Measurements from ENCODE around the gene SDK2. TPM values are rescaled to one million over a fixed set of nuclear protein-coding genes. Genes with fewer than 3 reads are reported as not detected.

The SDK2 gene
- total RNA-seq, 2 experiments from 2014 or later = 2.4 to 2.5 TPM

- CTCF ChIA-PET = no interaction called here
- DNase-seq = no peak
- Mint-ChIP-seq H3K4me1 (no peaks in the 10 kb centered on the region), H3K9me3 (no peaks in the 10 kb centered on the region), H3K27me3 (no peaks in the 10 kb centered on the region), H3K4me3 (no peak overlapping the region), H3K27ac (no peak overlapping the region), H3K36me3 (ENCODE audit: low read depth) (no peaks in the 10 kb centered on the region)
- POLR2A ChIA-PET = no interaction called here
Observed at GRCh38 chr17:73436954-73437353, 207.3 kb downstream of the SDK2 start.

- POLR2A ChIA-PET = no interaction called here
- H3K27me3 Mint-ChIP-seq = no peaks in the 10 kb centered on the region
- no peak overlapping the region for H3K27ac Mint-ChIP-seq
- DNase-seq = no peak
- CTCF ChIA-PET = no interaction called here
- H3K4me3 Mint-ChIP-seq = no peak overlapping the region
- H3K4me1 Mint-ChIP-seq = peaks cover 8% of the 10 kb centered on the region
- H3K9me3 Mint-ChIP-seq = no peaks in the 10 kb centered on the region
- H3K36me3 Mint-ChIP-seq (ENCODE audit: low read depth) = no peaks in the 10 kb centered on the region
Observed at GRCh38 chr17:73435412-73435811, 208.8 kb downstream of the SDK2 start.

- Mint-ChIP-seq H3K9me3 (no peaks in the 10 kb centered on the region), H3K36me3 (ENCODE audit: low read depth) (no peaks in the 10 kb centered on the region), H3K4me3 (no peak overlapping the region), H3K4me1 (peaks cover 14% of the 10 kb centered on the region), H3K27ac (no peak overlapping the region), H3K27me3 (no peaks in the 10 kb centered on the region)
- ChIA-PET POLR2A (no interaction called here), CTCF (interaction anchor here (0.5 kb wide), 1 partner anchor 186 kb away, joined by 3 read pairs; no protein-coding TSS in a partner anchor)
- DNase-seq = no peak
Observed at GRCh38 chr17:73434154-73434553, 210.1 kb downstream of the SDK2 start.

DNA sequence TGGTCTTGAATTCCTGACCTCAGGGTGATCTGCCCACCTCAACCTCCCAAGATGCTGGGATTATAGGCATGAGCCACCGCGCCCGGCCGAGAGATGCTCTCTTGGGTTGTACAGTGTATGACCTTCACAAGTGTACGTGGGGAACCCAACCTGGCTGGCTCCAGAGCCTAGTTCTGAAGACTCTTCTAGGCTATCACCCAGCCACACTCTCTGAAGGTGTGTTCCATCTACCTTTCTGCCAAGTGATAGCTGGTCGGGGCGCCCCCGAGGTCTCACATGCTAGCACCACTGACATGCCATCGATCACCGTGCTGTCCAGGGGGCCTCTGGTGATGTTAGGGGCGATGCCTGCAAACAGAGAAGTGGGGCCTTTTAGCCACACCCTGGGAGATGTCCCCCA is 210.7 kb downstream of the SDK2 start:
- Mint-ChIP-seq H3K4me3 (no peak overlapping the region), H3K27ac (no peak overlapping the region), H3K4me1 (peaks cover 14% of the 10 kb centered on the region), H3K36me3 (ENCODE audit: low read depth) (no peaks in the 10 kb centered on the region), H3K27me3 (no peaks in the 10 kb centered on the region), H3K9me3 (no peaks in the 10 kb centered on the region)
- ChIA-PET CTCF (no interaction called here), POLR2A (no interaction called here)
- no peak for DNase-seq

DNA sequence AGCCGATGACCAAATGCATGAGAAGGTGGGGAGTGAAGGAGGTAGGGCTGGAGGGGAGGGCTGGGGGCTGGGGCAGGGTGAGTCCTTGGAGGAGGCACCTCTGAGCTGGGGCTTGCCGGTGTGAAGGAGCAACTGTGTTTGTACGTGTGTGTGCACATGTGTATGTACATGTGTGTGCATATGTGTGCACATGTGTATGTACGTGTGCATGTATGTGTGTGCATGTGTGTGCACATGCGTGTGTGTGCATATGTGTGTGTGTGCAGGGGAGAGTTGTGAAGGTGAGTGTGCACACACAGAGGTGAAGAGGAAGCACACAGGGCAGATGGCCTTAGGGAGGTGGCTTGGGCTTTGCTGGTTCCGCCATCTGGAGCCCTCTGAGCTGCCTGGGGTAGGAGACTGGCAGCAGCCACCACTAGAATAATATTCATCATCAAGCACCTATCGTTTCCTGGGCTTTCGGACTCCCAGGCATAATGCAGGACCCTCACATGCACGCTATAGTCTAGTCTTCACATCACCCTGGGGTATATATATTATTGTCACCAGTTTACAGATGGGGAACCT is 211.5 kb downstream of the SDK2 start:
- DNase-seq = no peak
- Mint-ChIP-seq H3K4me1 (peaks cover 14% of the 10 kb centered on the region), H3K4me3 (no peak overlapping the region), H3K27ac (no peak overlapping the region), H3K9me3 (no peaks in the 10 kb centered on the region), H3K36me3 (ENCODE audit: low read depth) (no peaks in the 10 kb centered on the region), H3K27me3 (peaks cover 2% of the 10 kb centered on the region)
- ChIA-PET CTCF (no interaction called here), POLR2A (no interaction called here)

DNA sequence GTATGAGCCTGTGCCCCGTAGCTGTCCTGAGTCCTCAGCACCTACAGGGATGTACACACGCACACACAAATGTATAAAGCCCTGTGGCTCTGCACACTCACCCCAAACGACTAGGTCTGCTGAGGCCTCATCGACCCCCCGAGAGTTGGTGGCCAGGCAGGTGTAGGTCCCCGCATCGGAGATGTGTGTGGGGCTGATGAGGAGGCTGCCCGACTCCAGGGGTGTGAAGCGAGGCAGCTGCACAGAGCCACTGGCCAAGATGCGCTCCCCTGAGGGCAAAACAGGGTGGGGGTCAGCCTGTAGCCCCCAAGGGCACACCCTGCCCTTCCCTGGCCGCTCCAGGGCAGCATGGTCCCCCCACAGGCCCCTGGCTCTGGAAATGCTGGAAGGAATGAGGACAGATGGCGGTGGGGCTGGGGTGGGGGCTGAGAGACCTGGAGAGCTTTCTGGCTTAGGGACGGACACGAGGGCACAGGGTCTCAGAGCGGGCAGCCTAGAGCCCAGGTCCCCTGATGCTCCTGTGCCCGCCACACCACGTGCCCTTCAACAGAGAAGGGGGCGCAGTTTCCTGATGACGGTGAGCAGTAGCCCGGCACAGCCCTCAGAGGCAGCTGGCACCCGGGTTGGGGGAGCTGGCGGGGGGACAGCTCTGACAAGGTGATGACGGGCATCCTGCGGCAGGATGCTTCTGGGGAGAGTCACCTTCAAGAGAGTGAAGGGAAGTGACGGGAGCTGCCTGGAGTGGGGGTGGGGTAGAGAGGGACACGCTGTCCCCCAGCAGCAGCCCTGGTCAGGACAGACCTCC is 212.6 kb downstream of the SDK2 start:
- ChIA-PET POLR2A (no interaction called here), CTCF (interaction anchor here (1.2 to 4.7 kb wide), 6 partner anchors 7 to 278 kb away, joined by 3 to 54 read pairs (median 6); no protein-coding TSS in a partner anchor)
- DNase-seq = no peak
- peaks cover 5% of the 10 kb centered on the region for H3K27me3 Mint-ChIP-seq
- H3K9me3 Mint-ChIP-seq = no peaks in the 10 kb centered on the region
- H3K4me1 Mint-ChIP-seq = peaks cover 14% of the 10 kb centered on the region
- H3K27ac Mint-ChIP-seq = no peak overlapping the region
- no peak overlapping the region for H3K4me3 Mint-ChIP-seq
- no peaks in the 10 kb centered on the region for H3K36me3 Mint-ChIP-seq (ENCODE audit: low read depth)

GRCh38 chr17:73430848-73431247 is 213.4 kb downstream of the SDK2 start:
- H3K9me3 Mint-ChIP-seq = no peaks in the 10 kb centered on the region
- no peaks in the 10 kb centered on the region for H3K36me3 Mint-ChIP-seq (ENCODE audit: low read depth)
- peak; percentile 27 for DNase-seq
- peaks cover 5% of the 10 kb centered on the region for H3K27me3 Mint-ChIP-seq
- ChIA-PET CTCF (interaction anchor here (1.2 to 4.7 kb wide), 8 partner anchors 8 to 769 kb away, joined by 3 to 54 read pairs (median 6); no protein-coding TSS in a partner anchor), POLR2A (no interaction called here)
- no peak overlapping the region for H3K27ac Mint-ChIP-seq
- peaks cover 14% of the 10 kb centered on the region for H3K4me1 Mint-ChIP-seq
- H3K4me3 Mint-ChIP-seq = no peak overlapping the region

DNA sequence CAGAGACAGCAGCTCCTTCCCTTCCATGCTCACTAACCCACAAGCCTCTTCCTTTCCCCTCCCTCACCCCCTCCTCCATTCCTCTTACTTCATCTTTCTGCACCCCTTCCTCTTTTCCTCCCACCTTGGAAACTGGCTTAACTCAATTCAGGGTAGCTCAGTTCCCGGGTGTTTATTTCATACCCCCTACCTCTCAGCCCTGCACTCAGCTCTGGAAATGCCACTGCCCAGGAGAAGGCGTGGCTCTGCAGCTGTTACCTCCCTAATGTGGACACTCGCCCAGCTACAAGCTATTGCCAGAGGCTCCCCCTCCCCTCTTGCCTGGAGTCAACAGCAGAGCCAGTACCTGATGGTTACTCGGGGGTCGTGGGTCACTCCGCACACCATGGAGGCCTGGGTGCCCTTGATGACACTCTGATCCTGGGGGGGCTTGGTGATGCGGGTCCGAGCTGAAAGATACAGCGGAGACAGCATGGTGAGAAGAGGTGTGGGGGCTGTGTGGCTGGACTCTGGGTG is 214.0 kb downstream of the SDK2 start:
- Mint-ChIP-seq H3K36me3 (ENCODE audit: low read depth) (no peaks in the 10 kb centered on the region), H3K27me3 (peaks cover 5% of the 10 kb centered on the region), H3K9me3 (no peaks in the 10 kb centered on the region), H3K27ac (no peak overlapping the region), H3K4me3 (no peak overlapping the region), H3K4me1 (peaks cover 14% of the 10 kb centered on the region)
- CTCF ChIA-PET = interaction anchor here (0.7 to 4.7 kb wide), 21 partner anchors 9 to 769 kb away, joined by 3 to 54 read pairs (median 4); a partner anchor contains a TSS
- POLR2A ChIA-PET = no interaction called here
- no peak for DNase-seq

DNA sequence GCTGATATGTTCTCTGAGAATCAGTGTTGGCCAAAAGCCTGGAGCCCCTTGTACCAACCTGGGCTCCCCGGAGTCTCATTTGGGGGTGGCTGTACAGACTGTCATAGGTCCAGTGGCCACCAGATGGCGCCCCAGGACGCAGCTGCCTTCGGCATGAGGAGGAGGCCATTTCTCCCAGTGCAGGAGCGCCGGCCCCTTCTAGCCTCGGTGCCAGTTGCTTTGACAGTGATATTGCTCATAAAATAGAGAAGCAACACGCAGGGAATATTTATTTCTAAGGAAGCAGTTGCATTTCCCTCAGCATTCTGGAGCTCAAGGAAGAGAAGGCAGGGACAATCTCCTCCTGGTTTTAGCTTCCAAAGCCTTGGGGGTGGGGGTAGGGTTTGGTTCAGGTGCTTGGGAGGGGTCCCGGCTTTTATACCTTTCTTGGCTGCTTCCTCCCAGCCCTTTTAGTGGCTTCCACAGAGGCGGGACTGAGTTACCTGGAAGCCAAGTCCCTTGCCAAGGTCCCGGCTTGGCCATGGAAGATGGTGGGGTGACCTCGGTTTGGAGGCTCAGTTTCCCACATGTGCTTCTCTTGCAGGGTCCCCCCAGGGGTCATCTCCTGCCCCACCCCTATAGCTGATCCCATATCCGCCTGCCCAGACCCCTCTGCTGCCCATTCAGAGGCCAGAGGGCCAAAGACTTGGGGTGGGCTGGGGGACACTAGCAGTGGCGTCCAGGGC is 214.6 kb downstream of the SDK2 start:
- H3K36me3 Mint-ChIP-seq (ENCODE audit: low read depth) = no peaks in the 10 kb centered on the region
- ChIA-PET CTCF (interaction anchor here (0.6 to 4.7 kb wide), 21 partner anchors 8 to 1739 kb away, joined by 3 to 54 read pairs (median 4); a partner anchor contains a TSS), POLR2A (interaction anchor here (1.2 kb wide), 1 partner anchor 770 kb away, joined by 3 read pairs; no protein-coding TSS in a partner anchor)
- peaks cover 5% of the 10 kb centered on the region for H3K27me3 Mint-ChIP-seq
- no peak overlapping the region for H3K27ac Mint-ChIP-seq
- no peak overlapping the region for H3K4me3 Mint-ChIP-seq
- peak; percentile 86 for DNase-seq
- peaks cover 14% of the 10 kb centered on the region for H3K4me1 Mint-ChIP-seq
- no peaks in the 10 kb centered on the region for H3K9me3 Mint-ChIP-seq

DNA sequence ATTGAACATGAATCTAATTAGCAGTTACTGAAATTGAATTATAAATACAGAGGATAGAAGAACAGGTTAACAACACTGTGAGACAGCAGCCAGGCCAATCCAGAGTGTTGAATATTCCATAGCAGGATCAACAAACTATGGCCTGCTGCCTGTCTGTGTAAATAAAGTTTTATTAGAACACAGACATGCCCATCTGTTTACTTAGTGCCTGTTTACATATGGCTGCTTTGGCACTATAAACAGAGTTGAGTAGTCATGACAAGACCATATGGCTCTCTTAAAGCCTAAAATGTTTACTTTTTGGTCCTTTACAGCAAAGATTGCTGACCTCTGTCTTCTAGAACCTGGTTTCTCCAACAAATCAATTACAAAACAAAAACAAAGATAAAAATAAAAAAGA is 217.0 kb downstream of the SDK2 start:
- Mint-ChIP-seq H3K27ac (no peak overlapping the region), H3K4me3 (no peak overlapping the region), H3K36me3 (ENCODE audit: low read depth) (no peaks in the 10 kb centered on the region), H3K27me3 (peaks cover 5% of the 10 kb centered on the region), H3K9me3 (no peaks in the 10 kb centered on the region), H3K4me1 (peaks cover 14% of the 10 kb centered on the region)
- ChIA-PET CTCF (interaction anchor here (0.7 to 4.7 kb wide), 3 partner anchors 23 to 665 kb away, joined by 3 to 54 read pairs (median 4); no protein-coding TSS in a partner anchor), POLR2A (no interaction called here)
- DNase-seq = no peak

DNA sequence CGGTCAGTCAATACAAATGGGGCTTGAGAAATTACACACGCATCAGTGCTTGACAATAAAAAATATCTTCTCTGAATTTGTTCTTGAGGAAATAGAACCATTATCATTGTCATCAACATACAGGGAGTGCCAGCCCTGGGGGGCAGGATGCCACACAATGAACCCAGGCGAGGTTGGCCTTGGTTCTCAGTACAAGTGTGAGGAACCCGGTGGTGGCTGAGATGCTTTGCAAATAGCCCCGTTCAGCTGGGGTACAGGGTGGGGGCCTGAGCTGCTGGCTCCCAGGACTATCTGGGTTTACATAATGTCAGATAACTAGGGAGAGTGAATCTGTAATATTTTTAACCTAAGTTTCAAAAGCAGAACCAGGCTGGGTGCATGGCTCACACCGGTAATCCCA is 219.7 kb downstream of the SDK2 start:
- Mint-ChIP-seq H3K36me3 (ENCODE audit: low read depth) (no peaks in the 10 kb centered on the region), H3K9me3 (no peaks in the 10 kb centered on the region), H3K27ac (no peak overlapping the region), H3K4me3 (no peak overlapping the region), H3K4me1 (peaks cover 2% of the 10 kb centered on the region), H3K27me3 (peaks cover 5% of the 10 kb centered on the region)
- DNase-seq = no peak
- ChIA-PET POLR2A (no interaction called here), CTCF (no interaction called here)

- no peaks in the 10 kb centered on the region for H3K9me3 Mint-ChIP-seq
- H3K4me3 Mint-ChIP-seq = no peak overlapping the region
- POLR2A ChIA-PET = no interaction called here
- no peak for DNase-seq
- H3K4me1 Mint-ChIP-seq = no peaks in the 10 kb centered on the region
- no peak overlapping the region for H3K27ac Mint-ChIP-seq
- CTCF ChIA-PET = no interaction called here
- no peaks in the 10 kb centered on the region for H3K36me3 Mint-ChIP-seq (ENCODE audit: low read depth)
- peaks cover 5% of the 10 kb centered on the region for H3K27me3 Mint-ChIP-seq
Observed at GRCh38 chr17:73423806-73424205, 220.4 kb downstream of the SDK2 start.

DNA sequence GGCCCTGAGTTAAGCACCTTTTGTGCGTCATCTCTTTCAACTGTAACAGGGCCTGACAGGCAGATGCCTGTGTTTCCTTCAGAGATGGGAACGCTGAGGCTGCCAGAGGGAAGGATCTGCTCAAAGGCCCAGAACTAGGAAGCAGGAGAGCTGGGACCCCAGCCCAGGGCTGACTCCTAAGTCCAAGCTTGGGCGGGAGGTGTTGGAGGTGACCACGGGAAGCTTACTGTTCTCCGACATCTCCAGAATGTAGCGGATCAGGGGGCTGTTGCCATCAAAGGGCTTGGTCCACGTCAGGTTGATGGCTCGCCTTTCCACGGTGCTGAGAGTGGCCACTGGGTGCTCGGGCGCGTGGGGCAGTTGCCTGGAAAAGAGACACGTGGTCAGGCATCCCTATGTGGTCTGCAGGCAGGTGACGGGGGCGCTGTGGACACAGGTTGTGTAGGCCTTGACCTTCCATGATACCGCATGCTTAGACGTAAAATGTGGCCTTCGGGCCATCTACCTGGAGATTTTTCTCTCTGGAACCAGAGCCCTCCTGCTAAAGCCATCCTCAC is 221.0 kb downstream of the SDK2 start:
- Mint-ChIP-seq H3K4me3 (no peak overlapping the region), H3K4me1 (no peaks in the 10 kb centered on the region), H3K9me3 (no peaks in the 10 kb centered on the region), H3K27me3 (peaks cover 5% of the 10 kb centered on the region), H3K36me3 (ENCODE audit: low read depth) (no peaks in the 10 kb centered on the region), H3K27ac (no peak overlapping the region)
- ChIA-PET CTCF (interaction anchor here (0.9 kb wide), 1 partner anchor 14 kb away, joined by 3 read pairs; no protein-coding TSS in a partner anchor), POLR2A (no interaction called here)
- DNase-seq = no peak

All from activated CD4-positive, alpha-beta memory T cell treated with anti-CD3 and anti-CD28 coated beads, Interleukin-2, amount 10 ng/mL, durations not matched to agents 7 days and 5 days (primary cell).